Endothelial cell of umbilical vein (primary cell): ENCODE results near the gene OCA2. TPM values are rescaled to one million over a fixed set of nuclear protein-coding genes. Genes with fewer than 3 reads are reported as not detected.

Experiments
- BruUV-seq: library from RNA; stranded (reverse); fragments of 400-500 nt; replicated peaks from 2 replicates; lab custom pipeline; 2021; lab: Mats Ljungman, UMichigan
- CTCF ChIA-PET: fragments of 300-600, 350-600 bp; sonication (Branson Sonifier 250); formaldehyde crosslinking; loops from one replicate; lab custom pipeline; 2021; ENCODE audit warnings: antibody characterized with exemption, inconsistent platforms; lab: Charles Lee
- POLR2A ChIA-PET: fragments of 300-600, 350-600 bp; sonication (Branson Sonifier 250); formaldehyde crosslinking; loops from one replicate; lab custom pipeline; 2021; ENCODE audit warnings: antibody characterized with exemption, inconsistent platforms; lab: Charles Lee
- DNase-seq: peaks from one replicate; pipeline ENCODE4 v3.0.0-alpha.2; 2011; ENCODE audit warnings: low read depth, low spot score
- FAIRE-seq: peaks from 2 replicates; lab custom pipeline; 2011; peaks lifted over from hg19 to GRCh38; lab: Jason Lieb, UNC
- H2AFZ ChIP-seq: 2 replicates; pipeline ENCODE4 v1.6.0; 2012; ENCODE audit warnings: low read depth, low read length, control low read depth, inconsistent platforms
- H3K27ac ChIP-seq: 2 replicates; pipeline ENCODE4 v1.5.1; 2011; ENCODE audit warnings: low read depth, mild to moderate bottlenecking, control low read depth, low read length, moderate library complexity; ENCODE audit not compliant: insufficient read depth
- H3K27me3 ChIP-seq, 2 experiments: 2 replicates each; pipeline versions ENCODE4 v1.6.0 to v1.6.1; 2011; ENCODE audit warnings: low read length in 2 of 2, mixed read lengths in 1 of 2; ENCODE audit not compliant: control insufficient read depth in 2 of 2, insufficient read depth in 2 of 2
- H3K36me3 ChIP-seq, 2 experiments: 2 replicates in 1 of 2; 3 replicates in 1 of 2; pipeline ENCODE4 v1.5.1; 2011; ENCODE audit warnings: low read length in 2 of 2, mild to moderate bottlenecking in 1 of 2, moderate library complexity in 1 of 2; ENCODE audit not compliant: control insufficient read depth in 2 of 2, insufficient read depth in 2 of 2; ENCODE audit errors: extremely low read depth in 1 of 2
- H3K4me1 ChIP-seq: 3 replicates; pipeline ENCODE4 v1.5.1; 2011; ENCODE audit warnings: mild to moderate bottlenecking, low read length; ENCODE audit not compliant: control insufficient read depth, insufficient read depth; ENCODE audit errors: extremely low read depth
- H3K4me2 ChIP-seq: 2 replicates; pipeline ENCODE4 v1.6.1; 2011; ENCODE audit warnings: low read length, control low read depth, mixed read lengths; ENCODE audit not compliant: insufficient read depth
- H3K4me3 ChIP-seq, 3 experiments: fragments of 200-600 bp in 1 of 3; sonication (generic), shearing (Covaris generic) in 1 of 3; replicated peaks in 1 of 3; 2 replicates each; pipeline ENCODE4 v1.5.1; 2011 to 2016; ENCODE audit warnings: control low read depth in 3 of 3, low read length in 3 of 3, mild to moderate bottlenecking in 2 of 3, inconsistent platforms in 1 of 3, low read depth in 1 of 3, moderate library complexity in 1 of 3; ENCODE audit not compliant: insufficient read depth in 1 of 3
- H3K79me2 ChIP-seq: 2 replicates; pipeline ENCODE4 v1.6.0; 2012; ENCODE audit warnings: low read length, inconsistent platforms; ENCODE audit not compliant: control insufficient read depth, insufficient read depth
- H3K9ac ChIP-seq: replicated peaks from 2 replicates; pipeline ENCODE3; 2011; ENCODE audit warnings: low read length, control low read depth; ENCODE audit not compliant: insufficient read depth; ENCODE audit errors: extremely low read depth
- H3K9me1 ChIP-seq: replicated peaks from 3 replicates; pipeline ENCODE4 v1.6.0; 2011; ENCODE audit warnings: mild to moderate bottlenecking, low read length; ENCODE audit not compliant: control insufficient read depth, insufficient read depth; ENCODE audit errors: extremely low read depth
- H3K9me3 ChIP-seq: replicated peaks from 2 replicates; pipeline ENCODE4 v1.5.1; 2012; ENCODE audit warnings: low read length, inconsistent platforms; ENCODE audit not compliant: control insufficient read depth, insufficient read depth
- H4K20me1 ChIP-seq: replicated peaks from 2 replicates; pipeline ENCODE3; 2011; ENCODE audit warnings: mild to moderate bottlenecking, low read length; ENCODE audit not compliant: control insufficient read depth, insufficient read depth; ENCODE audit errors: extremely low read depth
- CTCF ChIP-seq, 2 donors: IDR thresholded peaks; 1 replicate in 1 of 2; 2 replicates in 1 of 2; pipeline ENCODE4 v1.5.1; 2011; ENCODE audit warnings: low read length in 2 of 2, mild to moderate bottlenecking in 2 of 2, moderate library complexity in 2 of 2, control low read depth in 1 of 2, inconsistent platforms in 1 of 2, low read depth in 1 of 2; ENCODE audit not compliant: insufficient read depth in 1 of 2; ENCODE audit errors: extremely low read depth in 1 of 2
- EZH2 ChIP-seq: IDR thresholded peaks from 2 replicates; pipeline ENCODE4 v1.6.1; 2012; ENCODE audit warnings: borderline replicate concordance, low read depth, mild to moderate bottlenecking, moderate library complexity, low read length, inconsistent platforms; ENCODE audit not compliant: severe bottlenecking
- FOS ChIP-seq: IDR thresholded peaks from 2 replicates; pipeline ENCODE4 v1.6.1; 2011; ENCODE audit warnings: mild to moderate bottlenecking, low read length, moderate library complexity, borderline replicate concordance; ENCODE audit not compliant: insufficient read depth
- GATA2 ChIP-seq: IDR thresholded peaks from 2 replicates; pipeline ENCODE4 v1.7.0; 2011; ENCODE audit warnings: low read depth, mild to moderate bottlenecking, moderate library complexity, mixed read lengths, low read length; ENCODE audit not compliant: insufficient read length, insufficient read depth
- JUN ChIP-seq: IDR thresholded peaks from 2 replicates; pipeline ENCODE4 v1.6.1; 2011; ENCODE audit warnings: borderline replicate concordance, low read depth; ENCODE audit not compliant: insufficient read length, insufficient read depth
- MAX ChIP-seq: IDR thresholded peaks from 2 replicates; pipeline ENCODE4 v1.6.1; 2011; ENCODE audit not compliant: insufficient read depth, insufficient read length
- MYC ChIP-seq: IDR thresholded peaks from one replicate; pipeline ENCODE4 v1.6.1; 2011; ENCODE audit warnings: mild to moderate bottlenecking, low read depth, low read length
- POLR2A ChIP-seq: IDR thresholded peaks from 2 replicates; pipeline ENCODE4 v1.6.1; 2012; ENCODE audit warnings: low read depth, mild to moderate bottlenecking, control low read depth, low read length
- POLR2AphosphoS5 ChIP-seq: IDR thresholded peaks from 2 replicates; pipeline ENCODE4 v1.6.1; 2012; ENCODE audit warnings: low read depth, mild to moderate bottlenecking, control low read depth, low read length, moderate library complexity; ENCODE audit not compliant: insufficient read depth
- dilution Hi-C: fragments of 300-500 bp; cut with MboI; formaldehyde crosslinking; loops from one replicate; pipeline ENCODE4 v1.15.0; 2019; ENCODE audit warnings: low sequenced_read_pairs; ENCODE audit not compliant: extremely low pct_ligation_motif_present
- intact Hi-C: fragments of 100-400 bp; cut with micrococcal nuclease; formaldehyde crosslinking; loops from one replicate; pipeline ENCODE4 v1.10.0; 2022
- polyA plus RNA-seq, 4 experiments: library from polyadenylated mRNA; depleted of rRNA in 3 of 4; stranded (reverse) in 3 of 4; unstranded in 1 of 4; fragments of >200 nt; gene quantifications; 2 replicates each; pipeline versions ENCODE4 v1.2.1 to v1.2.3, GENCODE V29; 2011 to 2012; ENCODE audit warnings: missing spikeins in 1 of 4
- total RNA-seq: library from RNA; stranded (reverse); gene quantifications from 2 replicates; pipeline ENCODE4 v1.2.3, GENCODE V29; 2021

The OCA2 gene
- total and polyA plus RNA-seq, 2 donors (not counting 3 experiments of a cell fraction or from before 2014, with no cell fraction given), result not detected

GRCh38 chr15:28131946-28132345, 32.8 kb upstream of the OCA2 start:
- H3K36me3 ChIP-seq, result peaks cover 2 to 39% of the 10 kb centered on the region in 2 experiments
- intact Hi-C loops, result no loop called here
- no peak overlapping the region for H3K4me3 ChIP-seq
- H2AFZ ChIP-seq, result no peak overlapping the region
- DNase-seq (no peak), FAIRE-seq (no peak)
- no peaks in the 10 kb centered on the region for H3K79me2 ChIP-seq
- H3K9me3 ChIP-seq, result no peaks in the 10 kb centered on the region
- no peak overlapping the region for H3K27ac ChIP-seq
- no peak overlapping the region for H3K9ac ChIP-seq
- dilution Hi-C loops, result no loop called here
- H3K4me1 ChIP-seq, result peaks cover 15% of the 10 kb centered on the region
- TF ChIP-seq POLR2AphosphoS5 (no peak), EZH2 (no peak), CTCF (IDR thresholded peaks at IDR 0.05; ENCODE audit: extremely low read depth in 1 of 2, insufficient read depth in 1 of 2, low read depth in 1 of 2, low read length in 2 of 2) (no peak), POLR2A (no peak), MYC (no peak), MAX (no peak), GATA2 (no peak), JUN (no peak), FOS (no peak)
- ChIA-PET CTCF (no interaction called here), POLR2A (no interaction called here)
- H4K20me1 ChIP-seq, result no peaks in the 10 kb centered on the region
- no peak overlapping the region for H3K4me2 ChIP-seq
- no peaks in the 10 kb centered on the region for H3K27me3 ChIP-seq
- no TSS peak for BruUV-seq
- no peaks in the 10 kb centered on the region for H3K9me1 ChIP-seq
